Uterus (tissue), 4 donors: ENCODE measurements around the gene PIP4K2A. TPM values are rescaled to one million over a fixed set of nuclear protein-coding genes. Genes with fewer than 3 reads are reported as not detected.

Experiments used
- DNase-seq, 2 donors: peaks; one replicate each; pipeline ENCODE4 v3.0.0-alpha.2; 2019 to 2020
- H3K27ac ChIP-seq, 2 donors: fragments of 200-600 bp; sonication (generic); 1 replicate in 1 of 2; 2 replicates in 1 of 2; pipeline ENCODE4 v1.5.1; 2016 to 2018
- H3K27me3 ChIP-seq, 2 donors: fragments of 200-600 bp; sonication (generic); one replicate each; pipeline ENCODE4 v1.5.1; 2018 to 2019; ENCODE audit warnings: control low read depth in 1 of 2
- H3K36me3 ChIP-seq, 2 donors: fragments of 200-600 bp; sonication (generic); one replicate each; pipeline ENCODE4 v1.5.1; 2019; ENCODE audit warnings: control low read depth in 1 of 2
- H3K4me1 ChIP-seq, 2 donors: fragments of 200-600 bp; sonication (generic); one replicate each; pipeline ENCODE4 v1.5.1; 2018 to 2019; ENCODE audit warnings: control low read depth in 1 of 2
- H3K4me3 ChIP-seq, 2 donors: fragments of 200-600 bp; sonication (generic); 1 replicate in 1 of 2; 2 replicates in 1 of 2; pipeline ENCODE4 v1.5.1; 2018 to 2019; ENCODE audit warnings: mild to moderate bottlenecking in 1 of 2
- H3K9me3 ChIP-seq, 2 donors: fragments of 200-600 bp; sonication (generic); one replicate each; pipeline ENCODE4 v1.5.1; 2019; ENCODE audit warnings: control low read depth in 1 of 2
- CTCF ChIP-seq, 4 experiments: fragments of 200-600 bp in 2 of 4; fragments of 450-650 bp in 2 of 4; sonication (generic) in 2 of 4; IDR thresholded peaks; one replicate each; pipeline ENCODE4 v1.5.1; 2016 to 2019; ENCODE audit warnings: antibody characterized with exemption in 4 of 4, mild to moderate bottlenecking in 2 of 4, moderate library complexity in 1 of 4
- POLR2A ChIP-seq, 2 donors: fragments of 450-650 bp; IDR thresholded peaks; one replicate each; pipeline ENCODE4 v1.6.1; 2016; ENCODE audit warnings: antibody characterized with exemption in 2 of 2, mild to moderate bottlenecking in 1 of 2, moderate library complexity in 1 of 2
- intact Hi-C: fragments of 100-400 bp; cut with DNase I; formaldehyde crosslinking; loops from one replicate; pipeline ENCODE4 v1.15.1; 2023; ENCODE audit warnings: low total_unique reads
- total RNA-seq, 4 donors: library from RNA; depleted of rRNA in 3 of 4; stranded (reverse); fragments of >200 nt in 3 of 4; gene quantifications; one replicate each; pipeline versions ENCODE4 v1.1.0 to v1.2.4, GENCODE V29; 2014 to 2023
- donor health status: DM: yes; HTN: yes; CAD: no.

Gene PIP4K2A
- total RNA-seq, 4 donors from 2014 or later, result 17.4 to 42.4 (median 22.0) TPM

GRCh38 chr10:22556774-22557173 is 157.6 kb downstream of the PIP4K2A start:
- intact Hi-C loops, result no loop called here
- Histone ChIP-seq H3K27me3 (no peaks in the 10 kb centered on the region), H3K4me3 (no peak overlapping the region), H3K4me1 (peaks cover 0 to 4% of the 10 kb centered on the region in 2 donors), H3K36me3 (no peaks in the 10 kb centered on the region), H3K27ac (no peak overlapping the region), H3K9me3 (no peaks in the 10 kb centered on the region)
- no peak for DNase-seq
- no peak for TF ChIP-seq CTCF (IDR thresholded peaks at IDR 0.05)
- TF ChIP-seq POLR2A (IDR thresholded peaks at IDR 0.05), result no peak

GRCh38 chr10:22554461-22555182 is 159.8 kb downstream of the PIP4K2A start:
- H3K4me3 ChIP-seq, result peak overlapping the region; percentile 12 to 24
- H3K9me3 ChIP-seq, result no peaks in the 10 kb centered on the region
- H3K27ac ChIP-seq, result peak overlapping the region; percentile 83 to 88
- H3K36me3 ChIP-seq, result no peaks in the 10 kb centered on the region
- peak; percentile 80 to 82 for DNase-seq
- H3K4me1 ChIP-seq, result peaks cover 0 to 4% of the 10 kb centered on the region in 2 donors
- intact Hi-C loops, result no loop called here
- TF ChIP-seq CTCF (IDR thresholded peaks at IDR 0.05) (no peak), POLR2A (IDR thresholded peaks at IDR 0.05) (no peak)
- H3K27me3 ChIP-seq, result no peaks in the 10 kb centered on the region

GRCh38 chr10:22553452-22553995 is 160.9 kb downstream of the PIP4K2A start:
- intact Hi-C loops, result no loop called here
- TF ChIP-seq POLR2A (IDR thresholded peaks at IDR 0.05) (no peak), CTCF (IDR thresholded peaks at IDR 0.05) (no peak)
- no peaks in the 10 kb centered on the region for H3K9me3 ChIP-seq
- no peak overlapping the region for H3K4me3 ChIP-seq
- H3K27ac ChIP-seq, result peak overlapping the region; percentile 83 to 88
- no peaks in the 10 kb centered on the region for H3K27me3 ChIP-seq
- H3K36me3 ChIP-seq, result no peaks in the 10 kb centered on the region
- DNase-seq, result no peak
- H3K4me1 ChIP-seq, result peaks cover 0 to 4% of the 10 kb centered on the region in 2 donors

GRCh38 chr10:22552888-22553378 is 161.4 kb downstream of the PIP4K2A start:
- intact Hi-C loops, result no loop called here
- Histone ChIP-seq H3K4me1 (peaks cover 0 to 4% of the 10 kb centered on the region in 2 donors), H3K27ac (peak overlapping the region; percentile 83 to 88), H3K4me3 (no peak overlapping the region), H3K36me3 (no peaks in the 10 kb centered on the region), H3K27me3 (no peaks in the 10 kb centered on the region), H3K9me3 (no peaks in the 10 kb centered on the region)
- TF ChIP-seq POLR2A (IDR thresholded peaks at IDR 0.05) (no peak), CTCF (IDR thresholded peaks at IDR 0.05) (no peak)
- DNase-seq, result no peak

- no peak overlapping the region for H3K4me3 ChIP-seq
- no peaks in the 10 kb centered on the region for H3K9me3 ChIP-seq
- H3K27me3 ChIP-seq, result no peaks in the 10 kb centered on the region
- no peaks in the 10 kb centered on the region for H3K36me3 ChIP-seq
- peaks cover 0 to 4% of the 10 kb centered on the region in 2 donors for H3K4me1 ChIP-seq
- intact Hi-C loops, result no loop called here
- no peak for DNase-seq
- no peak overlapping the region for H3K27ac ChIP-seq
- no peak for TF ChIP-seq CTCF (IDR thresholded peaks at IDR 0.05)
- TF ChIP-seq POLR2A (IDR thresholded peaks at IDR 0.05), result no peak
Observed at GRCh38 chr10:22551681-22552365, 162.6 kb downstream of the PIP4K2A start.
